ENCODE data around the gene PCNX2. TPM values are rescaled to one million over a fixed set of nuclear protein-coding genes. Genes with fewer than 3 reads are reported as not detected.

Gene PCNX2
- total and polyA plus RNA-seq, 2 of the 13 experiments (the other 11 are each of a cell fraction or from before 2014, with no cell fraction given) = 0.11 to 0.42 TPM

DNA sequence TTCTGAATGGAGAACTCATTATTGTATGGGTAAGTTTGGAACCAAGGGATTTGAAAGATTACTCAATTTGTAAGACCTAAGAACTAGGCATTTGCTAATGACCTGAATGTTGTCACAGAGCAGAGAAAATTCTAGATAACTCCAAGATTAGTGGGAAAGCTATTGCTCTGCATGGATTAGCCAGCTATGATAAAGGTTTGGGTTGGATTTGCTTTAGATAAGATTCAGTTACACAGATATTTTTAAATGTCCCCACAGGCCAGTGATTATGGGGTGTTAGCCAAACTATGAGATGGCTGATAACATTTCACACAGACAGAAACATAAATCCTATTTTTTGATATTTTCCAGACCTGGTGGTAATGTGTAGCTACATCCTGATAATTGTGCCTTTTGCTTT is 256.9 kb downstream of the PCNX2 start:
- no peak for DNase-seq (ENCODE audit: low spot score)
- no peak overlapping the region for H3K27ac ChIP-seq (ENCODE audit: extremely low read length, insufficient read depth, low read length)
- no peak overlapping the region for H3K9ac ChIP-seq (ENCODE audit: insufficient read depth, low read depth, low read length)
- no peaks in the 10 kb centered on the region for H3K36me3 ChIP-seq (replicated peaks in 1 of 2; ENCODE audit: control insufficient read depth in 1 of 2, insufficient read depth in 2 of 2, low read length in 2 of 2)
- no peak for TF ChIP-seq ZNF460 (CRISPR knock-in tag; IDR thresholded peaks at IDR 0.05; ENCODE audit: borderline replicate concordance)
- TF ChIP-seq BRF2 (CRISPR knock-in tag; IDR thresholded peaks at IDR 0.05) = no peak
- TF ChIP-seq, protein P1, sequence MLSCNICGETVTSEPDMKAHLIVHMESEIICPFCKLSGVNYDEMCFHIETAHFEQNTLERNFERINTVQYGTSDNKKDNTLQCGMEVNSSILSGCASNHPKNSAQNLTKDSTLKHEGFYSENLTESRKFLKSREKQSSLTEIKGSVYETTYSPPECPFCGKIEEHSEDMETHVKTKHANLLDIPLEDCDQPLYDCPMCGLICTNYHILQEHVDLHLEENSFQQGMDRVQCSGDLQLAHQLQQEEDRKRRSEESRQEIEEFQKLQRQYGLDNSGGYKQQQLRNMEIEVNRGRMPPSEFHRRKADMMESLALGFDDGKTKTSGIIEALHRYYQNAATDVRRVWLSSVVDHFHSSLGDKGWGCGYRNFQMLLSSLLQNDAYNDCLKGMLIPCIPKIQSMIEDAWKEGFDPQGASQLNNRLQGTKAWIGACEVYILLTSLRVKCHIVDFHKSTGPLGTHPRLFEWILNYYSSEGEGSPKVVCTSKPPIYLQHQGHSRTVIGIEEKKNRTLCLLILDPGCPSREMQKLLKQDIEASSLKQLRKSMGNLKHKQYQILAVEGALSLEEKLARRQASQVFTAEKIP (CRISPR knock-in tag; IDR thresholded peaks at IDR 0.05; ENCODE audit: borderline replicate concordance) = no peak
- TF ChIP-seq CHD4 (IDR thresholded peaks at IDR 0.05; ENCODE audit: borderline replicate concordance, low read length) = no peak
- no peak for TF ChIP-seq ZNF33B (CRISPR knock-in tag; IDR thresholded peaks at IDR 0.05)
- no peak for TF ChIP-seq ZNF234 (CRISPR knock-in tag; conservative IDR thresholded peaks at IDR 0.05)
- no peak for TF ChIP-seq FOXM1 (CRISPR knock-in tag; IDR thresholded peaks at IDR 0.05)
- no peak for TF ChIP-seq ZNF383 (CRISPR knock-in tag; IDR thresholded peaks at IDR 0.05; ENCODE audit: borderline replicate concordance)
- TF ChIP-seq, protein P2, sequence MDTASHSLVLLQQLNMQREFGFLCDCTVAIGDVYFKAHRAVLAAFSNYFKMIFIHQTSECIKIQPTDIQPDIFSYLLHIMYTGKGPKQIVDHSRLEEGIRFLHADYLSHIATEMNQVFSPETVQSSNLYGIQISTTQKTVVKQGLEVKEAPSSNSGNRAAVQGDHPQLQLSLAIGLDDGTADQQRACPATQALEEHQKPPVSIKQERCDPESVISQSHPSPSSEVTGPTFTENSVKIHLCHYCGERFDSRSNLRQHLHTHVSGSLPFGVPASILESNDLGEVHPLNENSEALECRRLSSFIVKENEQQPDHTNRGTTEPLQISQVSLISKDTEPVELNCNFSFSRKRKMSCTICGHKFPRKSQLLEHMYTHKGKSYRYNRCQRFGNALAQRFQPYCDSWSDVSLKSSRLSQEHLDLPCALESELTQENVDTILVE (CRISPR knock-in tag; IDR thresholded peaks at IDR 0.05) = no peak
- TF ChIP-seq ZFY (CRISPR knock-in tag; IDR thresholded peaks at IDR 0.05) = no peak
- no peak for TF ChIP-seq FLYWCH1 (CRISPR knock-in tag; IDR thresholded peaks at IDR 0.05)
- TF ChIP-seq PATZ1 (CRISPR knock-in tag; IDR thresholded peaks at IDR 0.05) = no peak
- no peak for TF ChIP-seq ZNF251 (CRISPR knock-in tag; IDR thresholded peaks at IDR 0.05)
- ChIA-PET POLR2A (no interaction called here), CTCF (ENCODE audit: low intra/inter-chr PET ratio, low total read pairs) (no interaction called here)
- BruUV-seq (replicated peaks) = no TSS peak
- no peak overlapping the region for H3K4me3 ChIP-seq (replicated peaks in 1 of 3; ENCODE audit: insufficient read depth in 1 of 3, low read depth in 2 of 3, low read length in 3 of 3)
- no peaks in the 10 kb centered on the region for H3K9me3 ChIP-seq (ENCODE audit: low read length)
- H3K4me1 ChIP-seq (ENCODE audit: insufficient read depth, low read length) = no peaks in the 10 kb centered on the region
- H2AFZ ChIP-seq (ENCODE audit: low read length) = no peak overlapping the region
- ATAC-seq = no peak
- in situ Hi-C loops (cut with HindIII; ENCODE audit: extremely low pct_ligation_motif_present, low pct_unique_long_range_greater_than_20kb) = no loop called here
- no peak overlapping the region for H3K4me2 ChIP-seq (ENCODE audit: low read depth, low read length)
- H3K27me3 ChIP-seq (ENCODE audit: control insufficient read depth in 1 of 2, insufficient read depth in 2 of 2, low read length in 2 of 2) = no peaks in the 10 kb centered on the region
- no peak for FAIRE-seq
- no peaks in the 10 kb centered on the region for H3K79me2 ChIP-seq (ENCODE audit: insufficient read depth, low read length)
- no peaks in the 10 kb centered on the region for H4K20me1 ChIP-seq (ENCODE audit: insufficient read depth, low read length)
- intact Hi-C loops (cut with micrococcal nuclease; ENCODE audit: unreplicated experiment) = no loop called here
